HepG2 (cell line): Measurements from ENCODE around the gene NEURL2. TPM values are rescaled to one million over a fixed set of nuclear protein-coding genes. Genes with fewer than 3 reads are reported as not detected.

Experiments used
- ATAC-seq: fragments of 200-7000 bp; cut with Tn5 transposase; 3 replicates; pipeline ENCODE4 v1.9.1; 2020; ENCODE audit warnings: mild to moderate bottlenecking, moderate library complexity
- BruUV-seq: library from RNA; stranded (reverse); fragments of 400-500 nt; replicated peaks from 2 replicates; lab custom pipeline; 2021; lab: Mats Ljungman, UMichigan
- CTCF ChIA-PET: fragments of 300-600 bp; formaldehyde crosslinking; extraction: SDS; loops from one replicate; lab custom pipeline; 2021; ENCODE audit warnings: low total read pairs, inconsistent platforms, low intra/inter-chr PET ratio; lab: Yijun Ruan, JAX
- POLR2A ChIA-PET: fragments of 350-600 bp; sonication (Branson Sonifier 250); formaldehyde crosslinking; loops from one replicate; lab custom pipeline; 2020; ENCODE audit warnings: antibody characterized with exemption, inconsistent platforms; lab: Yijun Ruan, JAX
- DNase-seq: peaks from one replicate; pipeline ENCODE4 v3.0.0-alpha.2; 2015; ENCODE audit warnings: low spot score
- FAIRE-seq: peaks from 3 replicates; lab custom pipeline; 2011; peaks lifted over from hg19 to GRCh38; lab: Jason Lieb, UNC
- H2AFZ ChIP-seq: one replicate; pipeline ENCODE4 v1.6.1; 2011; ENCODE audit warnings: low read length, inconsistent platforms
- H3K27ac ChIP-seq: fragments of 300-600 bp; 3 replicates; pipeline ENCODE4 v1.8.0; 2011; ENCODE audit warnings: mixed run types, mild to moderate bottlenecking, mixed read lengths, low read length, inconsistent platforms; ENCODE audit not compliant: insufficient read depth; ENCODE audit errors: extremely low read length
- H3K27me3 ChIP-seq, 2 experiments: fragments of 200-600 bp in 1 of 2; 2 replicates in 1 of 2; 3 replicates in 1 of 2; pipeline versions ENCODE4 v1.6.0 to v1.8.0; 2011; ENCODE audit warnings: low read length in 2 of 2, mild to moderate bottlenecking in 2 of 2, moderate library complexity in 2 of 2, inconsistent platforms in 1 of 2; ENCODE audit not compliant: insufficient read depth in 2 of 2, control insufficient read depth in 1 of 2
- H3K36me3 ChIP-seq, 2 experiments: fragments of 200-600 bp in 1 of 2; replicated peaks in 1 of 2; 2 replicates in 1 of 2; 3 replicates in 1 of 2; pipeline versions ENCODE4 v1.5.1 to v1.8.0; 2011; ENCODE audit warnings: low read length in 2 of 2, inconsistent platforms in 1 of 2; ENCODE audit not compliant: insufficient read depth in 2 of 2, control insufficient read depth in 1 of 2
- H3K4me1 ChIP-seq: 2 replicates; pipeline ENCODE4 v1.5.1; 2012; ENCODE audit warnings: low read length, inconsistent platforms; ENCODE audit not compliant: insufficient read depth
- H3K4me2 ChIP-seq: 2 replicates; pipeline ENCODE4 v1.6.0; 2011; ENCODE audit warnings: low read depth, low read length, inconsistent platforms
- H3K4me3 ChIP-seq, 3 experiments: fragments of 200-600 bp in 1 of 3; sonication (generic), shearing (Covaris generic) in 1 of 3; replicated peaks in 1 of 3; 2 replicates each; pipeline ENCODE4 v1.5.1; 2011 to 2016; ENCODE audit warnings: low read length in 3 of 3, inconsistent platforms in 2 of 3, low read depth in 2 of 3, mild to moderate bottlenecking in 2 of 3, control low read depth in 1 of 3, mixed read lengths in 1 of 3; ENCODE audit not compliant: insufficient read depth in 1 of 3
- H3K79me2 ChIP-seq: one replicate; pipeline ENCODE4 v1.6.1; 2011; ENCODE audit warnings: low read length, inconsistent platforms; ENCODE audit not compliant: insufficient read depth
- H3K9ac ChIP-seq: 2 replicates; pipeline ENCODE4 v1.6.0; 2011; ENCODE audit warnings: mild to moderate bottlenecking, low read depth, low read length, inconsistent platforms; ENCODE audit not compliant: insufficient read depth
- H3K9me3 ChIP-seq: 2 replicates; pipeline ENCODE4 v1.5.1; 2012; ENCODE audit warnings: mild to moderate bottlenecking, low read length
- H4K20me1 ChIP-seq: 2 replicates; pipeline ENCODE4 v1.6.0; 2011; ENCODE audit warnings: inconsistent platforms, mild to moderate bottlenecking, low read length, moderate library complexity; ENCODE audit not compliant: insufficient read depth
- ARID4A ChIP-seq: sonication (generic); formaldehyde crosslinking; IDR thresholded peaks from 2 replicates; pipeline ENCODE4 v1.5.0; 2020; ENCODE audit warnings: mild to moderate bottlenecking, missing genetic modification reagents, borderline replicate concordance
- E2F5 ChIP-seq: sonication (generic); formaldehyde crosslinking; conservative IDR thresholded peaks from 2 replicates; pipeline ENCODE4 v1.4.0; 2020; ENCODE audit warnings: missing genetic modification reagents
- MED1 ChIP-seq: sonication (generic); formaldehyde crosslinking; IDR thresholded peaks from 2 replicates; pipeline ENCODE4 v1.4.0; 2020; ENCODE audit warnings: missing genetic modification reagents
- MYC ChIP-seq: sonication (generic); formaldehyde crosslinking; IDR thresholded peaks from 2 replicates; pipeline ENCODE4 v1.9.0; 2021; ENCODE audit warnings: missing genetic modification reagents, borderline replicate concordance
- NKX3-1 ChIP-seq: sonication (generic); formaldehyde crosslinking; IDR thresholded peaks from 2 replicates; pipeline ENCODE4 v1.5.0; 2020; ENCODE audit warnings: missing genetic modification reagents
- PITX1 ChIP-seq: sonication (generic); formaldehyde crosslinking; IDR thresholded peaks from 2 replicates; pipeline ENCODE4 v1.5.1; 2020; ENCODE audit warnings: mild to moderate bottlenecking, missing genetic modification reagents
- SALL2 ChIP-seq: sonication (generic); formaldehyde crosslinking; IDR thresholded peaks from 2 replicates; pipeline ENCODE4 v1.8.1; 2023; ENCODE audit warnings: mild to moderate bottlenecking, missing genetic modification reagents, inconsistent platforms
- ZFP36L1 ChIP-seq: sonication (generic); formaldehyde crosslinking; IDR thresholded peaks from 2 replicates; pipeline ENCODE4 v1.8.0; 2022; ENCODE audit warnings: mild to moderate bottlenecking, missing genetic modification reagents, moderate library complexity
- ZNF263 ChIP-seq: sonication (generic); formaldehyde crosslinking; IDR thresholded peaks from 2 replicates; pipeline ENCODE4 v1.4.0; 2020; ENCODE audit warnings: missing genetic modification reagents
- ZNF331 ChIP-seq: sonication (generic); formaldehyde crosslinking; IDR thresholded peaks from 2 replicates; pipeline ENCODE4 v1.4.0; 2020; ENCODE audit warnings: missing genetic modification reagents
- ZNF513 ChIP-seq: sonication (generic); formaldehyde crosslinking; conservative IDR thresholded peaks from 2 replicates; pipeline ENCODE4 v1.5.0; 2020; ENCODE audit warnings: missing genetic modification reagents
- ZNF737 ChIP-seq: sonication (generic); formaldehyde crosslinking; IDR thresholded peaks from 2 replicates; pipeline ENCODE4 v1.5.0; 2020; ENCODE audit warnings: missing genetic modification reagents, mild to moderate bottlenecking, borderline replicate concordance
- ZNF883 ChIP-seq: sonication (generic); formaldehyde crosslinking; IDR thresholded peaks from 2 replicates; pipeline ENCODE4 v1.5.1; 2020; ENCODE audit warnings: mild to moderate bottlenecking, missing genetic modification reagents; ENCODE audit errors: not compliant biosample characterization
- WGBS: methylation state at CpG from one replicate; pipeline ENCODE4 v1.1.6; 2017; ENCODE audit warnings: low lambda C conversion rate; 5-methylcytosine and 5-hydroxymethylcytosine counted together
- in situ Hi-C: cut with HindIII; loops from 2 replicates; pipeline ENCODE4 v1.10.0; 2017; ENCODE audit warnings: low pct_unique_long_range_greater_than_20kb; ENCODE audit not compliant: extremely low pct_ligation_motif_present
- intact Hi-C: fragments of 100-400 bp; cut with micrococcal nuclease; formaldehyde crosslinking; loops from one replicate; pipeline ENCODE4 v1.10.0; 2022; ENCODE audit not compliant: unreplicated experiment
- polyA plus RNA-seq, 8 experiments: library from polyadenylated mRNA; depleted of rRNA in 3 of 8; stranded (reverse) in 7 of 8; unstranded in 1 of 8; fragments of >200 nt; fragmentation: Illumina TruSeq in 4 of 8; extraction: Trizol in 4 of 8; gene quantifications; 2 replicates each; pipeline versions ENCODE4 v1.2.1 to v1.2.3, GENCODE V29; 2011 to 2016; ENCODE audit warnings: low read depth in 4 of 8, missing spikeins in 1 of 8, mixed read lengths in 1 of 8; ENCODE audit not compliant: insufficient read depth in 1 of 8
- total RNA-seq, 5 experiments: library from RNA; depleted of rRNA; stranded (reverse); fragments of >200 nt; fragmentation: Illumina TruSeq; extraction: Trizol; gene quantifications; 2 replicates each; pipeline ENCODE4 v1.2.3, GENCODE V29; 2016; ENCODE audit warnings: low read depth in 1 of 5
- TF ChIP-seq, protein P1 (sequence below): sonication (generic); formaldehyde crosslinking; IDR thresholded peaks from 2 replicates; pipeline ENCODE4 v1.9.0; 2022; ENCODE audit warnings: missing genetic modification reagents, mild to moderate bottlenecking, borderline replicate concordance

NEURL2 gene
- total and polyA plus RNA-seq, 2 of the 13 experiments (the other 11 are each of a cell fraction or from before 2014, with no cell fraction given), result 7.2 to 9.7 TPM

GRCh38 chr20:45917790-45918141 is 26.8 kb upstream of the NEURL2 start:
- no TSS peak for BruUV-seq
- no peaks in the 10 kb centered on the region for H3K9me3 ChIP-seq
- FAIRE-seq (no peak), ATAC-seq (no peak; the same call in 2 of the 3 replicates), DNase-seq (no peak)
- no peaks in the 10 kb centered on the region for H4K20me1 ChIP-seq
- H3K79me2 ChIP-seq, result no peaks in the 10 kb centered on the region
- H3K36me3 ChIP-seq, result no peaks in the 10 kb centered on the region
- peaks cover 0 to 8% of the 10 kb centered on the region in 2 experiments; a peak in 2 of 5 replicates for H3K27me3 ChIP-seq
- WGBS, result 21% methylated on average over 5 of the region's 5 CpGs
- in situ Hi-C loops, result no loop called here
- peak overlapping the region; percentile 48 for H3K4me2 ChIP-seq
- H3K4me1 ChIP-seq, result peaks cover 72% of the 10 kb centered on the region
- ChIA-PET POLR2A (interaction anchor here (1.1 to 5.0 kb wide), 10 partner anchors 8 to 84 kb away, joined by 4 to 78 read pairs (median 8); partner anchors contain the start of genes CTSA, NEURL2, PCIF1 and PLTP), CTCF (no interaction called here)
- intact Hi-C loops, result no loop called here
- H3K27ac ChIP-seq, result no peak overlapping the region
- H3K4me3 ChIP-seq, result peak overlapping the region in 1 of 3 experiments; percentile 9; a peak in 1 of 6 replicates
- H3K9ac ChIP-seq, result no peak overlapping the region
- no peak overlapping the region for H2AFZ ChIP-seq
- TF ChIP-seq PITX1 (CRISPR knock-in tag), result 0 out of 2 replicates have a peak, but pooled peaks have one; percentile 10
- no peak for TF ChIP-seq MED1 (CRISPR knock-in tag)
- TF ChIP-seq ZFP36L1 (CRISPR knock-in tag), result 0 out of 2 replicates have a peak, but pooled peaks have one; percentile 55
- 0 out of 2 replicates have a peak, but pooled peaks have one; percentile 80 for TF ChIP-seq ZNF737 (CRISPR knock-in tag)
- 0 out of 2 replicates have a peak, but pooled peaks have one; percentile 26 for TF ChIP-seq MYC (CRISPR knock-in tag)
- 0 out of 2 replicates have a peak, but pooled peaks have one; percentile 5 for TF ChIP-seq SALL2 (CRISPR knock-in tag)
- TF ChIP-seq ZNF263 (CRISPR knock-in tag), result peak; percentile 11; the same call in 1 of the 2 replicates
- 0 out of 2 replicates have a peak, but pooled peaks have one; percentile 16 for TF ChIP-seq ZNF513 (CRISPR knock-in tag)
- TF ChIP-seq ZNF331 (CRISPR knock-in tag), result no peak
- TF ChIP-seq NKX3-1 (CRISPR knock-in tag), result no peak
- no peak for TF ChIP-seq E2F5
- TF ChIP-seq, protein P1, sequence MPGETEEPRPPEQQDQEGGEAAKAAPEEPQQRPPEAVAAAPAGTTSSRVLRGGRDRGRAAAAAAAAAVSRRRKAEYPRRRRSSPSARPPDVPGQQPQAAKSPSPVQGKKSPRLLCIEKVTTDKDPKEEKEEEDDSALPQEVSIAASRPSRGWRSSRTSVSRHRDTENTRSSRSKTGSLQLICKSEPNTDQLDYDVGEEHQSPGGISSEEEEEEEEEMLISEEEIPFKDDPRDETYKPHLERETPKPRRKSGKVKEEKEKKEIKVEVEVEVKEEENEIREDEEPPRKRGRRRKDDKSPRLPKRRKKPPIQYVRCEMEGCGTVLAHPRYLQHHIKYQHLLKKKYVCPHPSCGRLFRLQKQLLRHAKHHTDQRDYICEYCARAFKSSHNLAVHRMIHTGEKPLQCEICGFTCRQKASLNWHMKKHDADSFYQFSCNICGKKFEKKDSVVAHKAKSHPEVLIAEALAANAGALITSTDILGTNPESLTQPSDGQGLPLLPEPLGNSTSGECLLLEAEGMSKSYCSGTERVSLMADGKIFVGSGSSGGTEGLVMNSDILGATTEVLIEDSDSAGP, result 0 out of 2 replicates have a peak, but pooled peaks have one; percentile 26
- 0 out of 2 replicates have a peak, but pooled peaks have one; percentile 28 for TF ChIP-seq ARID4A (CRISPR knock-in tag)
- peak; percentile 30 for TF ChIP-seq ZNF883 (CRISPR knock-in tag)
